GM23338 (cell line): ENCODE results near the gene UMOD. TPM values are rescaled to one million over a fixed set of nuclear protein-coding genes. Genes with fewer than 3 reads are reported as not detected.

Experiments
- ATAC-seq: fragments of 200-7000 bp; cut with Tn5 transposase; 3 replicates; pipeline ENCODE4 v1.9.1; 2020
- DNase-seq: peaks from one replicate; pipeline ENCODE4 v3.0.0-alpha.2; 2015; ENCODE audit warnings: low spot score
- H2AFZ ChIP-seq: fragments of 200-600 bp; sonication (generic); 2 replicates; pipeline ENCODE4 v1.8.0; 2016; ENCODE audit warnings: antibody characterized with exemption, mild to moderate bottlenecking, moderate library complexity
- H3F3A ChIP-seq: fragments of 200-600 bp; sonication (generic); replicated peaks from 2 replicates; pipeline ENCODE4 v1.8.0; 2017; ENCODE audit warnings: antibody characterized with exemption, mixed run types, low read depth
- H3K27ac ChIP-seq: fragments of 200-600 bp; sonication (generic); 2 replicates; pipeline ENCODE4 v1.6.1; 2016; ENCODE audit warnings: low read depth
- H3K27me3 ChIP-seq: fragments of 200-600 bp; sonication (generic); 2 replicates; pipeline ENCODE4 v1.8.0; 2016; ENCODE audit warnings: mild to moderate bottlenecking, mixed run types, moderate library complexity; ENCODE audit not compliant: insufficient read depth
- H3K36me3 ChIP-seq: fragments of 200-600 bp; sonication (generic); 2 replicates; pipeline ENCODE4 v1.8.0; 2016; ENCODE audit warnings: mild to moderate bottlenecking; ENCODE audit not compliant: insufficient read depth
- H3K4me1 ChIP-seq: fragments of 200-600 bp; sonication (generic); 2 replicates; pipeline ENCODE4 v1.8.0; 2016; ENCODE audit warnings: mild to moderate bottlenecking, moderate library complexity; ENCODE audit not compliant: insufficient read depth
- H3K4me2 ChIP-seq: fragments of 200-600 bp; sonication (generic); 2 replicates; pipeline ENCODE4 v1.7.1; 2017; ENCODE audit warnings: mixed run types
- H3K4me3 ChIP-seq: fragments of 200-600 bp; sonication (generic); 2 replicates; pipeline ENCODE4 v1.6.1; 2016; ENCODE audit warnings: mixed run types
- H3K79me2 ChIP-seq: fragments of 200-600 bp; sonication (generic); replicated peaks from 2 replicates; pipeline ENCODE4 v1.8.0; 2017; ENCODE audit warnings: mild to moderate bottlenecking; ENCODE audit not compliant: insufficient read depth
- H3K9me2 ChIP-seq: fragments of 200-600 bp; sonication (generic); 2 replicates; pipeline ENCODE4 v1.8.0; 2017; ENCODE audit not compliant: insufficient read depth
- H4K20me1 ChIP-seq: fragments of 200-600 bp; sonication (generic); replicated peaks from 2 replicates; pipeline ENCODE4 v1.8.0; 2017; ENCODE audit warnings: mild to moderate bottlenecking; ENCODE audit not compliant: insufficient read depth
- H3K27ac Mint-ChIP-seq: 2 replicates; pipeline ENCODE4 v1.8.0; 2020; ENCODE audit warnings: inconsistent platforms, mild to moderate bottlenecking, moderate library complexity, mixed read lengths
- H3K27me3 Mint-ChIP-seq: 3 replicates; pipeline ENCODE4 v1.8.0; 2022; ENCODE audit warnings: low read depth, mild to moderate bottlenecking, moderate library complexity, mixed read lengths, inconsistent platforms; ENCODE audit not compliant: insufficient read depth, poor library complexity
- H3K36me3 Mint-ChIP-seq: 3 replicates; pipeline ENCODE4 v1.8.0; 2021; ENCODE audit warnings: low read depth, mild to moderate bottlenecking, inconsistent platforms, moderate library complexity, mixed read lengths
- H3K4me1 Mint-ChIP-seq: 3 replicates; pipeline ENCODE4 v1.8.0; 2020; ENCODE audit warnings: mild to moderate bottlenecking, inconsistent platforms, mixed read lengths
- H3K4me3 Mint-ChIP-seq: 3 replicates; pipeline ENCODE4 v1.8.0; 2021; ENCODE audit warnings: moderate library complexity, mild to moderate bottlenecking, inconsistent platforms, mixed read lengths
- H3K9me3 Mint-ChIP-seq: 3 replicates; pipeline ENCODE4 v1.8.0; 2020; ENCODE audit warnings: moderate library complexity, mild to moderate bottlenecking, inconsistent platforms, mixed read lengths
- CREB1 ChIP-seq: fragments of 250-450 bp; sonication (Bioruptor Pico); IDR thresholded peaks from 2 replicates; pipeline ENCODE4 v1.5.0; 2020; ENCODE audit warnings: low read depth, mild to moderate bottlenecking, moderate library complexity
- EZH2 ChIP-seq: fragments of 200-600 bp; sonication (generic); IDR thresholded peaks from one replicate; pipeline ENCODE4 v1.8.0; 2017; ENCODE audit warnings: antibody characterized with exemption, mild to moderate bottlenecking, low read depth; ENCODE audit not compliant: unreplicated experiment
- EZH2phosphoT487 ChIP-seq: fragments of 200-600 bp; sonication (generic); IDR thresholded peaks from one replicate; pipeline ENCODE4 v1.8.1; 2018; ENCODE audit warnings: antibody characterized with exemption; ENCODE audit not compliant: unreplicated experiment
- POLR2AphosphoS5 ChIP-seq: IDR thresholded peaks from 2 replicates; pipeline ENCODE4 v1.6.1; 2016; ENCODE audit warnings: antibody characterized with exemption, low read depth
- ZNF114 ChIP-seq: fragments of 250-450 bp; sonication (Bioruptor Pico); IDR thresholded peaks from 2 replicates; pipeline ENCODE4 v1.5.0; 2020; ENCODE audit warnings: mild to moderate bottlenecking, moderate library complexity
- ZNF331 ChIP-seq: fragments of 250-450 bp; sonication (Bioruptor Pico); IDR thresholded peaks from 2 replicates; pipeline ENCODE4 v1.5.0; 2020; ENCODE audit warnings: low read depth, mild to moderate bottlenecking, moderate library complexity
- polyA plus RNA-seq: library from polyadenylated mRNA; unstranded; fragments of >200 nt; fragmentation: Nextera tagmentation; extraction: Ambion mirVana; gene quantifications from 2 replicates; pipeline ENCODE4 v1.2.1, GENCODE V29; 2016
- total RNA-seq: library from RNA; depleted of rRNA; stranded (reverse); fragments of >200 nt; shearing (Covaris generic); gene quantifications from 2 replicates; pipeline ENCODE4 v1.2.3, GENCODE V29; 2014
- TF ChIP-seq, protein P1 (sequence below), 2 experiments: fragments of 200-600 bp in 1 of 2; sonication (generic) in 1 of 2; conservative IDR thresholded peaks; 2 replicates each; pipeline versions ENCODE4 v1.5.1 to v1.6.1; 2016 to 2017; ENCODE audit warnings: antibody characterized with exemption in 2 of 2, low read depth in 2 of 2, mild to moderate bottlenecking in 2 of 2, moderate library complexity in 1 of 2
- TF ChIP-seq, protein P2 (sequence below): IDR thresholded peaks from one replicate; pipeline ENCODE4 v1.6.1; 2018; ENCODE audit warnings: antibody characterized with exemption; ENCODE audit not compliant: unreplicated experiment
- TF ChIP-seq, protein P3 (sequence below): IDR thresholded peaks from 2 replicates; pipeline ENCODE4 v1.6.1; 2016; ENCODE audit warnings: antibody characterized with exemption
- TF ChIP-seq, protein P4 (sequence below): fragments of 250-450 bp; sonication (Bioruptor Pico); IDR thresholded peaks from 2 replicates; pipeline ENCODE4 v1.5.0; 2020; ENCODE audit warnings: mild to moderate bottlenecking, moderate library complexity

Gene UMOD
- total and polyA plus RNA-seq, 2 experiments from 2014 or later: not detected

DNA sequence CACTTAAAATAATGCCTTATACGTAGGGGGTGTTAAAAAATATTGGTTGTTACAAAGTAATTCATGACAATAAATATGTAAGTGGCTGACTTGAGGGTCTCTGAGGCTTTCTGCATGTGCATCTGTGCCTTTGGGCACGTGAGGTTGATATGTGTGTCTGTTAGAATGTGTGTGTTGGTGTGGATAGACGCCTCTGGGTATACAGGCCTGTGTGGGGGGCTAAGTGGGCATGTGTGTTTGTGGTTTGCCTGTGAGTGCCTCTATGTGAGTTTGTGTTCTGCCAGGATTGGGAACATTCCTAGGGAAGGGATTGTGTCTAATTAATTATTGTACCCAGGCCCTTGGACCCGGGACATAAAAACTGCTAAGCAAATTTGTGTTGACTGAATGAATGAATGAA lies 44.2 kb downstream of the UMOD start (continued):
- TF ChIP-seq, protein P1, sequence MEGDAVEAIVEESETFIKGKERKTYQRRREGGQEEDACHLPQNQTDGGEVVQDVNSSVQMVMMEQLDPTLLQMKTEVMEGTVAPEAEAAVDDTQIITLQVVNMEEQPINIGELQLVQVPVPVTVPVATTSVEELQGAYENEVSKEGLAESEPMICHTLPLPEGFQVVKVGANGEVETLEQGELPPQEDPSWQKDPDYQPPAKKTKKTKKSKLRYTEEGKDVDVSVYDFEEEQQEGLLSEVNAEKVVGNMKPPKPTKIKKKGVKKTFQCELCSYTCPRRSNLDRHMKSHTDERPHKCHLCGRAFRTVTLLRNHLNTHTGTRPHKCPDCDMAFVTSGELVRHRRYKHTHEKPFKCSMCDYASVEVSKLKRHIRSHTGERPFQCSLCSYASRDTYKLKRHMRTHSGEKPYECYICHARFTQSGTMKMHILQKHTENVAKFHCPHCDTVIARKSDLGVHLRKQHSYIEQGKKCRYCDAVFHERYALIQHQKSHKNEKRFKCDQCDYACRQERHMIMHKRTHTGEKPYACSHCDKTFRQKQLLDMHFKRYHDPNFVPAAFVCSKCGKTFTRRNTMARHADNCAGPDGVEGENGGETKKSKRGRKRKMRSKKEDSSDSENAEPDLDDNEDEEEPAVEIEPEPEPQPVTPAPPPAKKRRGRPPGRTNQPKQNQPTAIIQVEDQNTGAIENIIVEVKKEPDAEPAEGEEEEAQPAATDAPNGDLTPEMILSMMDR (conservative IDR thresholded peaks at IDR 0.05; ENCODE audit: low read depth in 2 of 2): no peak
- TF ChIP-seq, protein P2, sequence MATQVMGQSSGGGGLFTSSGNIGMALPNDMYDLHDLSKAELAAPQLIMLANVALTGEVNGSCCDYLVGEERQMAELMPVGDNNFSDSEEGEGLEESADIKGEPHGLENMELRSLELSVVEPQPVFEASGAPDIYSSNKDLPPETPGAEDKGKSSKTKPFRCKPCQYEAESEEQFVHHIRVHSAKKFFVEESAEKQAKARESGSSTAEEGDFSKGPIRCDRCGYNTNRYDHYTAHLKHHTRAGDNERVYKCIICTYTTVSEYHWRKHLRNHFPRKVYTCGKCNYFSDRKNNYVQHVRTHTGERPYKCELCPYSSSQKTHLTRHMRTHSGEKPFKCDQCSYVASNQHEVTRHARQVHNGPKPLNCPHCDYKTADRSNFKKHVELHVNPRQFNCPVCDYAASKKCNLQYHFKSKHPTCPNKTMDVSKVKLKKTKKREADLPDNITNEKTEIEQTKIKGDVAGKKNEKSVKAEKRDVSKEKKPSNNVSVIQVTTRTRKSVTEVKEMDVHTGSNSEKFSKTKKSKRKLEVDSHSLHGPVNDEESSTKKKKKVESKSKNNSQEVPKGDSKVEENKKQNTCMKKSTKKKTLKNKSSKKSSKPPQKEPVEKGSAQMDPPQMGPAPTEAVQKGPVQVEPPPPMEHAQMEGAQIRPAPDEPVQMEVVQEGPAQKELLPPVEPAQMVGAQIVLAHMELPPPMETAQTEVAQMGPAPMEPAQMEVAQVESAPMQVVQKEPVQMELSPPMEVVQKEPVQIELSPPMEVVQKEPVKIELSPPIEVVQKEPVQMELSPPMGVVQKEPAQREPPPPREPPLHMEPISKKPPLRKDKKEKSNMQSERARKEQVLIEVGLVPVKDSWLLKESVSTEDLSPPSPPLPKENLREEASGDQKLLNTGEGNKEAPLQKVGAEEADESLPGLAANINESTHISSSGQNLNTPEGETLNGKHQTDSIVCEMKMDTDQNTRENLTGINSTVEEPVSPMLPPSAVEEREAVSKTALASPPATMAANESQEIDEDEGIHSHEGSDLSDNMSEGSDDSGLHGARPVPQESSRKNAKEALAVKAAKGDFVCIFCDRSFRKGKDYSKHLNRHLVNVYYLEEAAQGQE: no peak
- TF ChIP-seq EZH2phosphoT487 (no peak), ZNF331 (CRISPR knock-in tag) (no peak), CREB1 (CRISPR knock-in tag) (no peak), ZNF114 (no peak)
- TF ChIP-seq, protein P3, sequence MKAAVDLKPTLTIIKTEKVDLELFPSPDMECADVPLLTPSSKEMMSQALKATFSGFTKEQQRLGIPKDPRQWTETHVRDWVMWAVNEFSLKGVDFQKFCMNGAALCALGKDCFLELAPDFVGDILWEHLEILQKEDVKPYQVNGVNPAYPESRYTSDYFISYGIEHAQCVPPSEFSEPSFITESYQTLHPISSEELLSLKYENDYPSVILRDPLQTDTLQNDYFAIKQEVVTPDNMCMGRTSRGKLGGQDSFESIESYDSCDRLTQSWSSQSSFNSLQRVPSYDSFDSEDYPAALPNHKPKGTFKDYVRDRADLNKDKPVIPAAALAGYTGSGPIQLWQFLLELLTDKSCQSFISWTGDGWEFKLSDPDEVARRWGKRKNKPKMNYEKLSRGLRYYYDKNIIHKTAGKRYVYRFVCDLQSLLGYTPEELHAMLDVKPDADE: no peak

DNA sequence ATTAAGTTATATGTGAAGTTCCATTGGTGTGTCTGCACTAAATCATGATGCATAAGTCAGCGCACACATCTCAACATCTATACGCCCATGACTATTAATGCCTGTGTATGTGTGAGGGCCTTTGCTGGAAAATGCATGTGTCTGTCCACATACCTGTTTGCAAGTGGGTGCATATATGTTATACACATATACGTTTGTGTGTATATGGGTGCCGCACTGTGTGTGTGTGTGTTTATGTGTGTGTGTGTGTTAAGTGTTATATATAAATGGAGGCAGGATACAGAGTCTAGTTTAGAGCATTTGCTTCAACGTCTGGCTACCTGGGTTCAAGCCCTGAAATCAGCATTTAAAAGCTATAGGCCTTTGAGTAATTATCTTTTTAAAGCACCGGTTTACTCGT lies 44.7 kb downstream of the UMOD start:
- Histone ChIP-seq H3K4me2 (no peak overlapping the region), H3K27me3 (no peaks in the 10 kb centered on the region), H3F3A (no peaks in the 10 kb centered on the region), H3K27ac (no peak overlapping the region), H3K79me2 (no peaks in the 10 kb centered on the region), H3K4me1 (no peaks in the 10 kb centered on the region), H3K9me2 (no peaks in the 10 kb centered on the region), H3K4me3 (no peak overlapping the region), H4K20me1 (no peaks in the 10 kb centered on the region), H2AFZ (no peak overlapping the region), H3K36me3 (no peaks in the 10 kb centered on the region)
- H3K4me3 Mint-ChIP-seq: no peak overlapping the region
- no peaks in the 10 kb centered on the region for H3K36me3 Mint-ChIP-seq
- ATAC-seq (no peak), DNase-seq (no peak)
- H3K9me3 Mint-ChIP-seq: no peaks in the 10 kb centered on the region
- H3K27ac Mint-ChIP-seq: no peak overlapping the region
- H3K27me3 Mint-ChIP-seq: peaks cover 2% of the 10 kb centered on the region
- H3K4me1 Mint-ChIP-seq: no peaks in the 10 kb centered on the region
- TF ChIP-seq, protein P3: no peak
- no peak for TF ChIP-seq ZNF114
- TF ChIP-seq EZH2: no peak
- TF ChIP-seq POLR2AphosphoS5: no peak
- TF ChIP-seq, protein P4, sequence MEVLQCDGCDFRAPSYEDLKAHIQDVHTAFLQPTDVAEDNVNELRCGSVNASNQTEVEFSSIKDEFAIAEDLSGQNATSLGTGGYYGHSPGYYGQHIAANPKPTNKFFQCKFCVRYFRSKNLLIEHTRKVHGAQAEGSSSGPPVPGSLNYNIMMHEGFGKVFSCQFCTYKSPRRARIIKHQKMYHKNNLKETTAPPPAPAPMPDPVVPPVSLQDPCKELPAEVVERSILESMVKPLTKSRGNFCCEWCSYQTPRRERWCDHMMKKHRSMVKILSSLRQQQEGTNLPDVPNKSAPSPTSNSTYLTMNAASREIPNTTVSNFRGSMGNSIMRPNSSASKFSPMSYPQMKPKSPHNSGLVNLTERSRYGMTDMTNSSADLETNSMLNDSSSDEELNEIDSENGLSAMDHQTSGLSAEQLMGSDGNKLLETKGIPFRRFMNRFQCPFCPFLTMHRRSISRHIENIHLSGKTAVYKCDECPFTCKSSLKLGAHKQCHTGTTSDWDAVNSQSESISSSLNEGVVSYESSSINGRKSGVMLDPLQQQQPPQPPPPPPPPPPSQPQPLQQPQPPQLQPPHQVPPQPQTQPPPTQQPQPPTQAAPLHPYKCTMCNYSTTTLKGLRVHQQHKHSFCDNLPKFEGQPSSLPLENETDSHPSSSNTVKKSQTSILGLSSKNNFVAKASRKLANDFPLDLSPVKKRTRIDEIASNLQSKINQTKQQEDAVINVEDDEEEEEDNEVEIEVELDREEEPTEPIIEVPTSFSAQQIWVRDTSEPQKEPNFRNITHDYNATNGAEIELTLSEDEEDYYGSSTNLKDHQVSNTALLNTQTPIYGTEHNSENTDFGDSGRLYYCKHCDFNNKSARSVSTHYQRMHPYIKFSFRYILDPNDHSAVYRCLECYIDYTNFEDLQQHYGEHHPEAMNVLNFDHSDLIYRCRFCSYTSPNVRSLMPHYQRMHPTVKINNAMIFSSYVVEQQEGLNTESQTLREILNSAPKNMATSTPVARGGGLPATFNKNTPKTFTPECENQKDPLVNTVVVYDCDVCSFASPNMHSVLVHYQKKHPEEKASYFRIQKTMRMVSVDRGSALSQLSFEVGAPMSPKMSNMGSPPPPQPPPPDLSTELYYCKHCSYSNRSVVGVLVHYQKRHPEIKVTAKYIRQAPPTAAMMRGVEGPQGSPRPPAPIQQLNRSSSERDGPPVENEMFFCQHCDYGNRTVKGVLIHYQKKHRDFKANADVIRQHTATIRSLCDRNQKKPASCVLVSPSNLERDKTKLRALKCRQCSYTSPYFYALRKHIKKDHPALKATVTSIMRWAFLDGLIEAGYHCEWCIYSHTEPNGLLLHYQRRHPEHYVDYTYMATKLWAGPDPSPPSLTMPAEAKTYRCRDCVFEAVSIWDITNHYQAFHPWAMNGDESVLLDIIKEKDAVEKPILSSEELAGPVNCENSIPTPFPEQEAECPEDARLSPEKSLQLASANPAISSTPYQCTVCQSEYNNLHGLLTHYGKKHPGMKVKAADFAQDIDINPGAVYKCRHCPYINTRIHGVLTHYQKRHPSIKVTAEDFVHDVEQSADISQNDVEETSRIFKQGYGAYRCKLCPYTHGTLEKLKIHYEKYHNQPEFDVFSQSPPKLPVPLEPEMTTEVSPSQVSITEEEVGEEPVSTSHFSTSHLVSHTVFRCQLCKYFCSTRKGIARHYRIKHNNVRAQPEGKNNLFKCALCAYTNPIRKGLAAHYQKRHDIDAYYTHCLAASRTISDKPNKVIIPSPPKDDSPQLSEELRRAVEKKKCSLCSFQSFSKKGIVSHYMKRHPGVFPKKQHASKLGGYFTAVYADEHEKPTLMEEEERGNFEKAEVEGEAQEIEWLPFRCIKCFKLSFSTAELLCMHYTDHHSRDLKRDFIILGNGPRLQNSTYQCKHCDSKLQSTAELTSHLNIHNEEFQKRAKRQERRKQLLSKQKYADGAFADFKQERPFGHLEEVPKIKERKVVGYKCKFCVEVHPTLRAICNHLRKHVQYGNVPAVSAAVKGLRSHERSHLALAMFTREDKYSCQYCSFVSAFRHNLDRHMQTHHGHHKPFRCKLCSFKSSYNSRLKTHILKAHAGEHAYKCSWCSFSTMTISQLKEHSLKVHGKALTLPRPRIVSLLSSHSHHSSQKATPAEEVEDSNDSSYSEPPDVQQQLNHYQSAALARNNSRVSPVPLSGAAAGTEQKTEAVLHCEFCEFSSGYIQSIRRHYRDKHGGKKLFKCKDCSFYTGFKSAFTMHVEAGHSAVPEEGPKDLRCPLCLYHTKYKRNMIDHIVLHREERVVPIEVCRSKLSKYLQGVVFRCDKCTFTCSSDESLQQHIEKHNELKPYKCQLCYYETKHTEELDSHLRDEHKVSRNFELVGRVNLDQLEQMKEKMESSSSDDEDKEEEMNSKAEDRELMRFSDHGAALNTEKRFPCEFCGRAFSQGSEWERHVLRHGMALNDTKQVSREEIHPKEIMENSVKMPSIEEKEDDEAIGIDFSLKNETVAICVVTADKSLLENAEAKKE (CRISPR knock-in tag): no peak
- no peak for TF ChIP-seq ZNF331 (CRISPR knock-in tag)
- TF ChIP-seq CREB1 (CRISPR knock-in tag): no peak
